HG02885 (cell line): ENCODE measurements around the gene FCRL3.
"Not testable (repeated sequence)": the region's sequence is repeated elsewhere in the genome, so short reads cannot be mapped to it uniquely, and the experiment has no call there.

Experiments
- ATAC-seq: cut with Tn5 transposase; IDR thresholded peaks from one replicate; pipeline ENCODE4 v1.9.1; 2021; ENCODE audit warnings: mild to moderate bottlenecking; ENCODE audit not compliant: unreplicated experiment, poor library complexity

FCRL3 gene

GRCh38 chr1:157700732-157701131 is at the start of gene FCRL3:
TSS of gene FCRL3 (minus strand) at chr1:157700769. CDS start at chr1:157700489, 280 bp downstream.
- ATAC-seq, result no peak

- no peak for ATAC-seq
These were observed 47.8 kb upstream of the FCRL3 start for GRCh38 chr1:157748262-157748817.

- no peak for ATAC-seq
These were observed 38.8 kb upstream of the FCRL3 start for GRCh38 chr1:157739229-157739901.

- not testable (repeated sequence) for ATAC-seq
These were observed 35.4 kb upstream of the FCRL3 start for GRCh38 chr1:157735991-157736390.

GRCh38 chr1:157734321-157734720 is 33.8 kb upstream of the FCRL3 start:
- no peak for ATAC-seq

- no peak for ATAC-seq
These were observed 32.2 kb upstream of the FCRL3 start for GRCh38 chr1:157732755-157733154.

- ATAC-seq, result no peak
These were observed 24.6 kb upstream of the FCRL3 start for GRCh38 chr1:157725221-157725577.

GRCh38 chr1:157724537-157725220 is 24.1 kb upstream of the FCRL3 start:
- ATAC-seq, result no peak

GRCh38 chr1:157723157-157723556 is 22.6 kb upstream of the FCRL3 start:
- ATAC-seq, result no peak

- no peak for ATAC-seq
These were observed 21.4 kb upstream of the FCRL3 start for GRCh38 chr1:157721985-157722384.

- ATAC-seq, result no peak
These were observed 15.2 kb upstream of the FCRL3 start for GRCh38 chr1:157715736-157716135.

GRCh38 chr1:157711802-157712201 is 11.2 kb upstream of the FCRL3 start:
- ATAC-seq, result no peak

- peak; percentile 50 for ATAC-seq
These were observed 4.3 kb upstream of the FCRL3 start for GRCh38 chr1:157704878-157705277.

GRCh38 chr1:157703981-157704380 is 3.4 kb upstream of the FCRL3 start:
- ATAC-seq, result no peak

- ATAC-seq, result no peak
These were observed 1.8 kb upstream of the FCRL3 start for GRCh38 chr1:157702308-157702825.

- ATAC-seq, result no peak
These were observed 264 bp downstream of the FCRL3 start for GRCh38 chr1:157700305-157700704.

- no peak for ATAC-seq
These were observed 2.6 kb downstream of the FCRL3 start for GRCh38 chr1:157697781-157698569.

GRCh38 chr1:157696966-157697628 is 3.5 kb downstream of the FCRL3 start:
- ATAC-seq, result no peak

- no peak for ATAC-seq
These were observed 5.2 kb downstream of the FCRL3 start for GRCh38 chr1:157695417-157695816.

GRCh38 chr1:157691285-157691920 is 9.2 kb downstream of the FCRL3 start:
- no peak for ATAC-seq
